Glomerular visceral epithelial cell (primary cell): Measurements from ENCODE around the gene MATR3.
A peak's percentile ranks its signal among the peaks of the same experiment; 100 is the strongest.
"Not testable (repeated sequence)": the region's sequence is repeated elsewhere in the genome, so short reads cannot be mapped to it uniquely, and the experiment has no call there.

Experiments used
- DNase-seq: peaks from one replicate; pipeline ENCODE4 v3.0.0-alpha.2; 2016; ENCODE audit errors: extremely low spot score

MATR3 gene

DNA sequence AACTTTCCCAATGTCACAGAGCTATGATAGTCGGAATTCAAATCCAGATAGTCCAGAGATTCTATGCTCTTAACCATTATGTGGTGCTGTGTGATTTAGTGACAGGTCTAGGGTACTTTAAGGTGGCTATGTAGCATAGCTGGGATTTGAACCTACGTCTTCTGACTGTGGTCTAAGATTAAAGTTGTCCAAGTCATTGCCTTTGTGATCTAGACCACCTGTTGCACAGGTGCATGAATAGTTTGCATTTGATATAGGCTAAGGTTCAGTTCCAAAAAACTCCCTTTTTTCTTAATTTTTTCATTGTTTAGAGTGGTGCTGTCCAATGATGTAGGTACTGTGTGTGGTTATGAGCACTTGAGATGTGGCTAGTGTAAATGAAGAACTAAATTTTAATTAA, 50.6 kb downstream of the MATR3 start:
- DNase-seq = no peak

DNA sequence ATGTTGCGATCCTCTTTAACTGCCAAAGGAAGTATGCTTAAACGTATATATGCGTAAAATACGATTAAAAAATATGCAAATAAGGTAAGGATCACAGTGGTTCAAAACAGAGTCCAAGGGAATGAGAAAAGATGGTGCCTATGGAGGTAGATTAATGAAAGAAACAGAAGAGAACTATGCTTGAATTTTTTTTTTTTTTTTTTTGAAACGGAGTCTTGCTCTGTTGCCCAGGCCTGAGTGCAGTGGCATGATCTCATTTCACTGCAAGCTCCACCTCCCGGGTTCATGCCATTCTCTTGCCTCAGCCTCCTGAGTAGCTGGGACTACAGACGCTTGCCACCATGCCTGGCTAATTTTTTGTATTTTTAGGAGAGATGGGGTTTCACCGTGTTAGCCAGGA, 51.9 kb downstream of the MATR3 start:
- not testable (repeated sequence) for DNase-seq

DNA sequence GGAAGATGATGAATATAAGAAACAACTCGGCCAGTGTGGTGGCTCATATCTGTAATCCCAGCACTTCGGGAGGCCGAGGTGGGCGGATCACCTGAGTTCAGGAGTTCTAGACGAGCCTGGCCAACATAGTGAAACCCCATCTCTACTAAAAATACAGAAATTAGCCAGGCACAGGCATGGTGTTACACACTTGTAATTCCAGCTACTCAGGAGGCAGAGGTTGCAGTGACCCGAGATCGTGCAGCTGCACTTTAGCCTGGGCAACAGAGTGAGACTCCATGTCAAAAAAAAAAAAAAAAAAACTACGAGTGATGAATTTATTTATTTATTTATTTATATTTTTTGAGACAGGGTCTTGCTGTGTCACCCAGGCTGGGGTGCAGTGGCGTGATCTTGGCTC, 54.3 kb downstream of the MATR3 start:
- DNase-seq = not testable (repeated sequence)

DNA sequence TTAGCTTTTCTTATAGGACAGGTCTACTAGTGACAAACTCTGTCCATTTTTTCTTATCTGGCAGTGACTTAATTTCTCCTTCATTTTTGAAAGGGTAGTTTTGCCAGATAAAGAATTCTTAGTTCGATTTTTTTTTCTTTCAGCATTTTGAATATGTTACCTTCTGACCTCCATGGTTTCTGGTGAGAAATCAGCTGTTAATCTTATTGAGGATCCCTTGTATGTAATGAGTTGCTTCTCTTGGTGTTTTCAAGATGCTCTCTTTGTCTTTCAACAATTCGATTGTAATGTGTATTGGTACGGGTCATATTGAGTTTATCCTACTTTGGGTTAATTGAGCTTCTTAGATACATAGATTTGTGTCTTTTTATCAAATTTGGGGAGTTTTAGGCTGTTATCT, 60.6 kb downstream of the MATR3 start:
- no peak for DNase-seq

DNA sequence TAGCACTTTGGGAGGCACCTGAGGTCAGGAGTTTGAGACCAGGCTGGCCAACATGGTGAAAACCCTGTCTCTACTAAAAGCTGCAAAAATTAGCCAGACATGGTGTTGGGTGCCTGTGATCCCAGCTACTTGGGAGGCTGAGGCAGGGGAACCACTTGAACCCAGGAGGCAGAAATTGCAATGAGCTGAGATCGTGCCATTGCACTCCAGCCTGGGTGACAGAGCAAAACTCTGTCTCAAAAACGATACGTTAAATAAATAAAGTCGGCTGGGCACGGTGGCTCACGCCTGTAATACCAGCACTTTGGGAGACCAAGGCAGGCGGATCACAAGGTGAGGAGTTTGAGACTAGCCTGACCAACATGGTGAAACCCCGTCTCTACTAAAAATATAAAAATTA, 62.4 kb downstream of the MATR3 start:
- DNase-seq = not testable (repeated sequence)

DNA sequence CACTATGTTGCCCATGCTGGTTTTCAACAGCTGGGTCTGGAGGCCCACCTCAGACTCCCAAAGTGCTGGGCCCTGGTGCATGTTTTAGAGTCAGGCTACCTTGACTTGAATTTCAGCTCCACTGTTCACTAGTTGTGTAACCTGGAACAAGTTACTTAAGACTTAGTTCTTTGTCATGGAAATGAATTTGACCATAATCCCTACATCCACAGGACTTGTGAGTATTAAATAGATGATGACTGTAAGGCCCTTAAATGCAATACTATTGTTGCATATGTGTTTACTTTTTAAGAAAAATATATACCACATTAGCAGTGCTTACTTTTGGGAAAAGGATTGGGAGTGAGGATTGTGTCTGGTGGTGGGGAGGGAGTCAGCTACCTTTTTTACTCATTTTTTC, 64.5 kb downstream of the MATR3 start:
- DNase-seq = no peak

DNA sequence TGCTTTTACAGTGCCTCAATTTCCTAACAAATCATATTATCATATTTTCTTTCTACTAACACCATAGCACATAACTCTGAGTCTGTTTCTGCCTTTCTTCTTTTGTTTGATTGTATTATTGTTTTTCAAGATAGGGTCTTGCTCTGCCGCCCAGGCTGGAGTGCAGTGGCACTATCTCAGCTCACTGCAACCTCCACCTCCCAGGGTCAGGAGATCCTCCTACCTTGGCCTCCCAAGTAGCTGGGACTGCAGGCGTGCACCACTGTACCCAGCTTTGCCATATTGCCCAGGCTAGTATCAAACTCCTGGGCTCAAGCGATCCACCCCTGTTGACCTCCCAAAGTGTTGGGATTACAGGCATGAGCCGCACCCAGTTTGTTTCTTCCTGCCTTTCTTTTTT, 66.8 kb downstream of the MATR3 start:
- no peak for DNase-seq

DNA sequence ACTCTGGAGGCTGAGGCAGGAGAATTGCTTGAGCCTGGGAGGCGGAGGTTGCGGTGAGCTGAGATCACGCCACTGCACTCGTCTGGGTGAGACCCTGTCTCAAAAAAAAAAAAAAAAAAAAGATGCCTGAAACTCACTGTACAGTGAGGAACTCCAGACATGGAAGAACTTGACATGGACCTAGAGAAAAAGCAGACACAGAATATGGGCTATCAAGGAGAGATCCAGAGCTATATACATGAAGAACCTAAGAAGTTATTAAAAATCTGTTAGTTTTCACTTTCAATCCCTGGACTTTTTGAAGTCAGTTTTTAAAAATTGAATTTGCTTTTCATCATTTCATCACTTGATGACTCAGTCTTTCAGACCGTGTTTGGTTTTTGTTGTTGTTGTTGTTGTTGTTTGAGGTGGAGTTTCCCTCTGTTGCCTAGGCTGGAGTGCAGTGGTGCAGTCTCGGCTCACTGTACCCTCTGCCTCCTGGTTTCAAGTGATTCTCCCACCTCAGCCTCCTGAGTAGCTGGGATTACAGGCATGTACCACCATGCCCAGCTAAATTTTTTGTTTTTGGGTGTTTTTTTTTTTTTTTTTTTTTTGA, 68.4 kb downstream of the MATR3 start:
- DNase-seq = no peak

DNA sequence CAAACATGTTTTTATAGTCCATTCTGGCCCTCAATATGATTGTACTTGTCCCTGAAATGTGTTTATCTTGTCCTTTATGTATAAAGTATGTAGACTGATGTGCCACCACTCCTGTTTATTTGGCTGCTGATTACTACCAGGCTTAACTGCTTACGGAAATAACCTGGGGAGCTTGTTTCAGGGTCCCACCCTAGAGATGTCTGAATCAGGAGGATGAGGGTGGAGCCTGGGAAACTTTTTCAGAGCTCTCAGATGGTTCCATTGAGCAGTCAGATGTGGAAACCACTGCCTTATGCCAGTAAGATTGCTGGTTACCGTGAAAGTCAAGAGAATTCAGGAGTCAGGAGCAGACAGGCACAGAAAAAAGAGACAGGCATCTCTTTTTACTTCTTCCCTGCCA, 70.4 kb downstream of the MATR3 start:
- DNase-seq = no peak

DNA sequence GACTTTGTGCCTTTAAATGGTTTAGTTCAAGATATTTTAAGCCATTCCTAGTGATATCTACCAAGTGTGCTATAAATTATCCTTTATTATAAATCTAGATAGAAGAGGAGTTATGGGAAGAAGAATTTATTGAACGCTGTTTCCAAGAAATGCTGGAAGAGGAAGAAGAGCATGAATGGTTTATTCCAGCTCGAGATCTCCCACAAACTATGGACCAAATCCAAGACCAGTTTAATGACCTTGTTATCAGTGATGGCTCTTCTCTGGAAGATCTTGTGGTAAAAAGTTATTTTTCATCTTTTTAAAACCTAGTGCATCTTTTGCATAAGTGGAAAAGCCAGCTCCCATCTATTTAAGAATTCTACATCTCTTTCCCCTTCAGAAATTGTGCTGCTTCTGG, 70.9 kb downstream of the MATR3 start:
- no peak for DNase-seq

DNA sequence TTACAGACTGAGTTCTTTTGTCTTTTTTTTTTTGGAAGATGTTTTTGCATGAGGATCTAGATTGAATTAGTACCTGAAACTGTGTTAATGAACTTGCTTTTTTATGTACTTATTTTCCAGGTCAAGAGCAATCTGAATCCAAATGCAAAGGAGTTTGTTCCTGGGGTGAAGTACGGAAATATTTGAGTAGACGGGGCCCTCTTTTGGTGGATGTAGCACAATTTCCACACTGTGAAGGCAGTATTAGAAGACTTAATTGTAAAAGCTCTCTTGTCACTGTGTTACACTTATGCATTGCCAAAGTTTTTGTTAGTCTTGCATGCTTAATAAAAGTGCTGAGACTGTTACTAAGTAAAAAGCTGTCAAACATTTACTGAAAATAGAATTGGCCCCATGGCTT, 75.1 kb downstream of the MATR3 start:
- DNase-seq = no peak

DNA sequence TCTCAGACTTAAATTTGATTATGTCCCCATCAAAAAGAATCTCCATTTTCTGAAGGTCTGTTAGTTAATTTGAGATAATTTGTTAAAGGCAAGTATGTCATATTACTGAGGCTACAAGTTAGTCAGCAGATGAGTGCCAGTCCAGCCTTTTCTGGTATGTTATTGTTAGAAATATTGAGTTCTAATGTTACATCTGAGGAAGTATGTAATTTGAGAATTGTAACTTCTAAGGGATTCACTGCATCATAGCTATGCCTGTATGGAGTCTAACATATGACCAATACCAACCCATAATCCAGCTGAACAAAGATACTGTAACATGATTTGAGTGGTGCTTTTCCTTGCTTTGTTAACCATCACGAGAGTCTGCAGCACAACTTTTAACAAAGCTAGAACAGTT, 75.6 kb downstream of the MATR3 start:
- no peak for DNase-seq

DNA sequence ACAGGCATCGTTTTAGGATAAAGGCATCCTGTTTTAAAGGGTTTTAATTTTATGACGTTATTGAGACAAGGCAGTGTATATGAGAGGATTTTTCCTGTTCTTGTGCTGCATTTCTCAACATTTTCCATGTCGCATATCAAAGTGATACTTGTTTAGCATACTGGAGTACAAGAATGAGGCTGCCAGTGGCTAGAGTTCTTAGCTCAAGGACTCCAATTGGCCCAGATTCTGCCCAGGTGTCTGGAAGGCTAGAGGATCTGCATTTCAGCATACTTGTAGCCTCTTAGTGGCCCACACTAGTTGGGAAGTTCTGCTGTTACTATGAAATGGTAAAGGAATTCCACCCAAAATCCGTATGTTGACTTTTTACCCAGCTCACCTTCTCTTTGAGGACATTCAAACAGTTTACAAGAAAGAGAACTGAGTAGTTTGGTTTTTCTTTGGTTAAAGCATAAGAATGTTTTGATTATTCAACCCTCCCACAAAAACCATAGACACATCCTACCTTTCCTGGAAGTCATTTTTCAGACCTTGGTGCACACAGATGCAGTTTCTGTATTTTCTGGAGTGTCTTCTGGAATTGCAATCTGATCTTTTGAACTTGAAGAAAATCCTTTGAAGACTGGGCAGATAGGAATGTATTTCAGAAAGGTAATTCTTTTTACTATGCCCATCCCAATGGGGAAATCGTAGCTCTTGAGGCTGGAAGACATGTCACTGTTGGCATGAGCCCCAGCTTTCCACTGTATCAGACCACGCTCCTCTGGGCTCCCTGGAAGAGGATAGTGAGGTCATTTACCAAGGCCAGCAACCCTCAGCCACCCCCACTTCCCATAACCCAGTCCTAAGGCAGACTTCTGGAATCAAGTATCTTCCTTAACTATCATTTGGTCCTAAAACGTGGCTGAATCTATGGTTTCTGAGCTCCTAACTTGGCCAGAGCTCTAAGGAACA, 78.2 kb downstream of the MATR3 start:
- peak; percentile 62 for DNase-seq

DNA sequence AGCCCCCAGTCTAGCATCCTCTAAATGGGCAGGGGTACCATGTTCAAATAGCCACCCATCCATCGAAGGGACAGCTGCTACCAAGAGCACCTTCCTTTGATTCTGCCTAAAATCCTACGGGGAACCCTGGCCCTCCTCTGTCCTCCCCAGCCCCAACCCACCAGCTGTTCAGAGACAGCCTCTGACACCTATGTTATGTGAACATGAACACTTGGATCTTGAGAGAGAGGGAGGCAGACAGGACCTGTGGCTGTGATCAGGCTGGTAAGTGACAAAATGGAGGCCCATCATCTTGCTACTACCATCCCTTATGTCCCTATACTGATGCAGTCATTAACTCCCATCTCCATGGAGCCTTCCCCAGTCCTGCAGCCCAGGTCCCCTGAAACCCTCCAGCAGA, 81.4 kb downstream of the MATR3 start:
- DNase-seq = no peak

DNA sequence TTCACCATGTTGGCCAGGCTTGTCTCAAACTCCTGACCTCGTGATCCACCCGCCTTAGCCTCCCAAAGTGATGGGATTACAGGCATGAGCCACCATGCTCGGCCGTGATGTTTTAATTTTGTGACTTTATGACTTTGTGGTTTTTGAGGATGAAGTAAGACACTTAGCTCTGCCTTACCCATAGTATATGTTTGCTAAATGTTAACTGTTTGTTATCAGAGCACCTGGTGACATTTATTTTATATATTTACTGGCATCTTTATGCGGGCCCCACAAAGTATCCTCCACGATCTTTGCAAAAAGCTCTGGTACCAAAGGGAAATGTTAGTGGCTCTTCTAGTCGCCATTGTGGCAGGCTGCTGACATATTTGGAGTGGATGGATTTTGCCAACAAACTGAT, 82.8 kb downstream of the MATR3 start:
- DNase-seq = no peak

DNA sequence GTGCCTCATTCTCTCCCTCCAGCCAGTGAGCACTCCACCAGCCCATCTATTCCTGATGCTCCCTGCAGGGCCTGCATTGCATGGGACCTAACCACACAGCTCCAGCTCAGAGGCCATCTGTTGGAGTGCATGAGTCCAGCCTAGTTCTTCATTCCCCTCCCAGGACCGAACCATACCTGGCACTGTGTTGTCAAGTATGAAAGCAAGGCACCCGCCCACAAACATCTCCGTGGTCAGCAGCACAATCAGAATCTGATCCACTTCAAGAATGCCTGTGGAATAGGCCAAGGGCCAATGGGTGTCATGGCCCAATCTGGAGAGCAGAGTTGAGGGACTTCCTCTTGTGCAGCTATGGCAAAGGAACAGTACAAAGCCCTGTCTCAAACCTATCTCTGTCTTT, 83.7 kb downstream of the MATR3 start:
- no peak for DNase-seq

DNA sequence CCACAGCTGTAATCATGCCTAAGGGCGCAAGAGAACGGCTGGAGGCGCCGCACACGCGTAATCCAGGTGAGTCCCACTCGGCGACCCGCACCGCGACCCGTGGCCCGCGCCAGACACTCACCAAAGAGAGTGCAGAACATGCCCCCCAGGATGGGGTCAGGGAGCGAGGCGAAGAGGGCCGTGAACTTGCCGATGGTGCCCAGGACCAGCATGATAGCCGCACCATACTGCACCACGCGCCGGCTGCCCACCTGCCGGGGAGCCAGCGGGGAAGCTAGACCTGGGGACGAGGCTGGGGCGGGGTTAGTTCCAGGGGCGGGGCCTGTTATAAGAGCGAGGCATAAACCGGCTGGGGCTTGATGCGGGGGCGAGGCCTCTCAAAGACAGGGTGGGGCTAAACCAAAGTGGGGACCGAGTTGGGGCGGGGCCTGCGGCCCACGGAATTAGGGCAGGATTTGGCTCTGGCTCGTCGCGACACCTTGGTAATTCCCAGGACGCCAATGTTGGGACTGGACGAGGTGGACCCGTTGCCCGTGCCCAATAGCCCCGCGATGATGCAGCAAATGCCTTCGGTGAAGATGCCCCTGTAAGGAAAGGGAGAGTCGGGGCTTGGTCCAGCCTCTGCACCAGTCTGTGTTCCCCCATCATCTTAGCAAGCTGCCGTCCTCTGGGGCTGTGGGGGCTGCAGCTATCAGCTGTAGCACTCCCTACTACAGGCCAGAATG, 84.7 kb downstream of the MATR3 start:
- no peak for DNase-seq

DNA sequence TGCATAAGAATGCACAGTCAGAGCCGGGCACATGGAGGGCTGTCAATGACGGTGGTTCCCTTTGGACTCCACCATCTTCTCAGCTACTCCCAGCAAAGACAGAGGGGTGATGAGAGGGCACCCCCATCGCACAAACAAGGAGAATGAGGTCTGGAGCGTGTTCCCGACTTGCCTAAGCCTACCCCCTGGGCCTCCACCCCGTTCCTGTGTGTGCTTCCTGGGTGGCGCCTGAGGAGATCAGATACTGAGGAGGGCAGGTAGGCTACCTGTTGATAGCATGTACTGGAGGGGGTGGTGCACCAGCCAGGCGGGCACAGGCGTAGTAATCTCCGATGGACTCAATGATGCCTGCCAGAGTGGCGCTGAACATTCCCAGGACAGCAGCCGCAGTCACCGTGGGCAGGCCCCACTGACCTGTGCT, 85.4 kb downstream of the MATR3 start:
- DNase-seq = no peak

DNA sequence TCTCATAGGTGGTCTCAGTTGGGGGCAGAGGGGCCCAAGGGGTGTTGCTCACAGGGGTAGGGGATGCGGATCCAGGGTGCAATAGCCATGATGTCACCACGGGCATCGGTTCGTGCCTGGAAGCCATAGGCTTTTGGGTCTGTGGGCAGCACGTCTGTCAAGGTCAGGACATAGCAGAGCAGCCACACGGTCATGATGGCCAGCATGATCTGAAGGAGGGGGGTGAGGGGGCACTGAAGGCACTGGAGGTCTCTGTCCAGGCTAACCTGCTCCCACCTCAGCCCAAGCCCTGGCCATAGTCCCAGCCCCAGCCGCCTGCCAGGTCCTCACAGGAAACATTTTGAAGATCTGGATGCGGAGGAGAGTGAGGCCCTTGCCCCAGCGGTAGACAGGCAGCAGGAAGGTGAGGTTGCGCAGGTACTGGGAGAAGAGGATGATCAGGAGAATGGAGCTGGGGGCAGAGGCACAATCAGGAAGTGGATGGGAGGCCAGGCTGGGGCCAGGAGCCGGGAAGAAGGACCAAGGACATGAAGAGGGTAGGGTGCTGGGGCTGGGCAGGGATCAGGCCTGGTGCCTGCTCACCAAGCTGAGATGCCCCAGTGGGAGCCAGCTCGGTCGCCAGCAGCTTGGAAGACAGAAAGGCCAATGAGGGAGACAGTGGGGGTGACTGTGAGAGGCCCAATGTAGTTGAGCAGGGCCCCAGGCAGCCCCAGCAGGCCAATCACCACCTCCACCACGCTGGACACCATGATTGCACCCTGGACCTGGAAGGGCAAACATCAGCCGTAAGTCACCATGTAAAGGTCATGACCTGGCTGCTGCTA, 86.3 kb downstream of the MATR3 start:
- DNase-seq = no peak
